ENCODE data around the gene PLPPR3.

GRCh38 chr19:795691-796581 is 25.8 kb downstream of the PLPPR3 start:
- TF ChIP-seq, protein P1, sequence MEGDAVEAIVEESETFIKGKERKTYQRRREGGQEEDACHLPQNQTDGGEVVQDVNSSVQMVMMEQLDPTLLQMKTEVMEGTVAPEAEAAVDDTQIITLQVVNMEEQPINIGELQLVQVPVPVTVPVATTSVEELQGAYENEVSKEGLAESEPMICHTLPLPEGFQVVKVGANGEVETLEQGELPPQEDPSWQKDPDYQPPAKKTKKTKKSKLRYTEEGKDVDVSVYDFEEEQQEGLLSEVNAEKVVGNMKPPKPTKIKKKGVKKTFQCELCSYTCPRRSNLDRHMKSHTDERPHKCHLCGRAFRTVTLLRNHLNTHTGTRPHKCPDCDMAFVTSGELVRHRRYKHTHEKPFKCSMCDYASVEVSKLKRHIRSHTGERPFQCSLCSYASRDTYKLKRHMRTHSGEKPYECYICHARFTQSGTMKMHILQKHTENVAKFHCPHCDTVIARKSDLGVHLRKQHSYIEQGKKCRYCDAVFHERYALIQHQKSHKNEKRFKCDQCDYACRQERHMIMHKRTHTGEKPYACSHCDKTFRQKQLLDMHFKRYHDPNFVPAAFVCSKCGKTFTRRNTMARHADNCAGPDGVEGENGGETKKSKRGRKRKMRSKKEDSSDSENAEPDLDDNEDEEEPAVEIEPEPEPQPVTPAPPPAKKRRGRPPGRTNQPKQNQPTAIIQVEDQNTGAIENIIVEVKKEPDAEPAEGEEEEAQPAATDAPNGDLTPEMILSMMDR (IDR thresholded peaks at IDR 0.05), result no peak
- no peak for TF ChIP-seq POLR2A (IDR thresholded peaks at IDR 0.05)

Data from thyroid gland (tissue), 4 donors.